GM19452 (cell line): ENCODE data around the gene CLMP.

ENCODE experiments used
- ATAC-seq: cut with Tn5 transposase; IDR thresholded peaks from one replicate; pipeline ENCODE4 v1.9.1; 2021; ENCODE audit not compliant: unreplicated experiment

The CLMP gene

GRCh38 chr11:123087657-123088056 lies 107.4 kb downstream of the CLMP start:
- peak; percentile 88 for ATAC-seq

- ATAC-seq, result no peak
Measured at GRCh38 chr11:123086305-123086704, 108.7 kb downstream of the CLMP start.

- no peak for ATAC-seq
Measured at GRCh38 chr11:123085497-123085896, 109.6 kb downstream of the CLMP start.

- ATAC-seq, result no peak
Measured at GRCh38 chr11:123084454-123084853, 110.6 kb downstream of the CLMP start.

- no peak for ATAC-seq
Measured at GRCh38 chr11:123083623-123084029, 111.4 kb downstream of the CLMP start.

- ATAC-seq, result no peak
Measured at GRCh38 chr11:123082977-123083376, 112.1 kb downstream of the CLMP start.

- no peak for ATAC-seq
Measured at GRCh38 chr11:123080015-123080414, 115.0 kb downstream of the CLMP start.

GRCh38 chr11:123076484-123076883 lies 118.6 kb downstream of the CLMP start:
- no peak for ATAC-seq

- ATAC-seq, result no peak
Measured at GRCh38 chr11:123073343-123074057, 121.5 kb downstream of the CLMP start.

- ATAC-seq, result no peak
Measured at GRCh38 chr11:123072762-123073161, 122.3 kb downstream of the CLMP start.

GRCh38 chr11:123072332-123072761 lies 122.7 kb downstream of the CLMP start:
- no peak for ATAC-seq

- peak; percentile 43 for ATAC-seq
Measured at GRCh38 chr11:123069908-123070821, 124.9 kb downstream of the CLMP start.

GRCh38 chr11:123065621-123066020 lies 129.4 kb downstream of the CLMP start:
- ATAC-seq, result no peak

GRCh38 chr11:123063826-123064657 lies 131.0 kb downstream of the CLMP start:
- ATAC-seq, result no peak

- no peak for ATAC-seq
Measured at GRCh38 chr11:123062892-123063825, 131.9 kb downstream of the CLMP start.

- ATAC-seq, result peak; percentile 85
Measured at GRCh38 chr11:123062158-123062891, 132.7 kb downstream of the CLMP start.

- ATAC-seq, result peak; percentile 14
Measured at GRCh38 chr11:123061403-123062157, 133.5 kb downstream of the CLMP start, which contains the start of gene HSPA8. Gene HSPA8, minus strand, starts transcription at chr11:123062136. Its CDS starts 812 bp downstream, at chr11:123061324.

GRCh38 chr11:123060277-123061000 lies 134.6 kb downstream of the CLMP start:
- ATAC-seq, result no peak
